HepG2 (cell line): Measurements from ENCODE around the gene UBE2G2. TPM values are rescaled to one million over a fixed set of nuclear protein-coding genes. Genes with fewer than 3 reads are reported as not detected.

Experiments used
- E2F5 ChIP-seq: sonication (generic); formaldehyde crosslinking; conservative IDR thresholded peaks from 2 replicates; pipeline ENCODE4 v1.4.0; 2020; ENCODE audit warnings: missing genetic modification reagents
- NFKBIZ ChIP-seq: IDR thresholded peaks from 2 replicates; pipeline ENCODE4 v1.6.1; 2018; ENCODE audit warnings: missing genetic modification reagents, missing compliant biosample characterization
- PCBP2 ChIP-seq: fragments of 200-400 bp; formaldehyde crosslinking; optimal IDR thresholded peaks from 2 replicates; pipeline ENCODE3; 2018; ENCODE audit warnings: low read length, low read depth; ENCODE audit not compliant: poor library complexity, severe bottlenecking
- PITX1 ChIP-seq: sonication (generic); formaldehyde crosslinking; IDR thresholded peaks from 2 replicates; pipeline ENCODE4 v1.5.1; 2020; ENCODE audit warnings: mild to moderate bottlenecking, missing genetic modification reagents
- RBM22 ChIP-seq: fragments of 200-400 bp; formaldehyde crosslinking; optimal IDR thresholded peaks from 2 replicates; pipeline ENCODE3; 2017; ENCODE audit warnings: mild to moderate bottlenecking, low read length, moderate library complexity
- TCF12 ChIP-seq, 2 experiments: fragments of 450-650 bp in 1 of 2; sonication (generic) in 1 of 2; formaldehyde crosslinking in 1 of 2; IDR thresholded peaks; 2 replicates each; pipeline versions ENCODE4 v1.6.1 to v1.8.0; 2017 to 2022; ENCODE audit warnings: antibody characterized with exemption in 1 of 2, mild to moderate bottlenecking in 1 of 2, missing genetic modification reagents in 1 of 2, moderate library complexity in 1 of 2
- TRIM22 ChIP-seq: fragments of 450-650 bp; IDR thresholded peaks from 2 replicates; pipeline ENCODE4 v1.6.1; 2017
- ZFP37 ChIP-seq: sonication (generic); formaldehyde crosslinking; IDR thresholded peaks from 2 replicates; pipeline ENCODE4 v1.4.0; 2020; ENCODE audit warnings: missing genetic modification reagents, borderline replicate concordance
- ZFP41 ChIP-seq: sonication (generic); formaldehyde crosslinking; IDR thresholded peaks from 2 replicates; pipeline ENCODE4 v1.4.0; 2020; ENCODE audit warnings: mild to moderate bottlenecking, missing genetic modification reagents, borderline replicate concordance
- ZKSCAN8 ChIP-seq: IDR thresholded peaks from 2 replicates; pipeline ENCODE4 v1.6.1; 2016; ENCODE audit warnings: borderline replicate concordance, missing genetic modification reagents, missing compliant biosample characterization
- ZNF3 ChIP-seq: IDR thresholded peaks from 2 replicates; pipeline ENCODE4 v1.7.0; 2017; ENCODE audit warnings: inconsistent platforms
- ZNF788 ChIP-seq: sonication (generic); formaldehyde crosslinking; IDR thresholded peaks from 2 replicates; pipeline ENCODE4 v1.5.0; 2020; ENCODE audit warnings: mild to moderate bottlenecking, missing genetic modification reagents, borderline replicate concordance
- polyA plus RNA-seq, 8 experiments: library from polyadenylated mRNA; depleted of rRNA in 3 of 8; stranded (reverse) in 7 of 8; unstranded in 1 of 8; fragments of >200 nt; fragmentation: Illumina TruSeq in 4 of 8; extraction: Trizol in 4 of 8; gene quantifications; 2 replicates each; pipeline versions ENCODE4 v1.2.1 to v1.2.3, GENCODE V29; 2011 to 2016; ENCODE audit warnings: low read depth in 4 of 8, missing spikeins in 1 of 8, mixed read lengths in 1 of 8; ENCODE audit not compliant: insufficient read depth in 1 of 8
- total RNA-seq, 5 experiments: library from RNA; depleted of rRNA; stranded (reverse); fragments of >200 nt; fragmentation: Illumina TruSeq; extraction: Trizol; gene quantifications; 2 replicates each; pipeline ENCODE4 v1.2.3, GENCODE V29; 2016; ENCODE audit warnings: low read depth in 1 of 5
- TF ChIP-seq, protein P1 (sequence below): sonication (generic); formaldehyde crosslinking; IDR thresholded peaks from 2 replicates; pipeline ENCODE4 v1.8.1; 2022; ENCODE audit warnings: mild to moderate bottlenecking, missing genetic modification reagents
- TF ChIP-seq, protein P2 (sequence below): sonication (generic); formaldehyde crosslinking; IDR thresholded peaks from one replicate; pipeline ENCODE4 v1.5.1; 2020; ENCODE audit warnings: mild to moderate bottlenecking, missing genetic modification reagents; ENCODE audit errors: not compliant biosample characterization
- TF ChIP-seq, protein P3 (sequence below): sonication (generic); formaldehyde crosslinking; IDR thresholded peaks from 2 replicates; pipeline ENCODE4 v1.4.0; 2020; ENCODE audit warnings: missing genetic modification reagents, borderline replicate concordance

The UBE2G2 gene
- total and polyA plus RNA-seq, 2 of the 13 experiments (the other 11 are each of a cell fraction or from before 2014, with no cell fraction given), result 55.4 to 92.0 TPM

DNA sequence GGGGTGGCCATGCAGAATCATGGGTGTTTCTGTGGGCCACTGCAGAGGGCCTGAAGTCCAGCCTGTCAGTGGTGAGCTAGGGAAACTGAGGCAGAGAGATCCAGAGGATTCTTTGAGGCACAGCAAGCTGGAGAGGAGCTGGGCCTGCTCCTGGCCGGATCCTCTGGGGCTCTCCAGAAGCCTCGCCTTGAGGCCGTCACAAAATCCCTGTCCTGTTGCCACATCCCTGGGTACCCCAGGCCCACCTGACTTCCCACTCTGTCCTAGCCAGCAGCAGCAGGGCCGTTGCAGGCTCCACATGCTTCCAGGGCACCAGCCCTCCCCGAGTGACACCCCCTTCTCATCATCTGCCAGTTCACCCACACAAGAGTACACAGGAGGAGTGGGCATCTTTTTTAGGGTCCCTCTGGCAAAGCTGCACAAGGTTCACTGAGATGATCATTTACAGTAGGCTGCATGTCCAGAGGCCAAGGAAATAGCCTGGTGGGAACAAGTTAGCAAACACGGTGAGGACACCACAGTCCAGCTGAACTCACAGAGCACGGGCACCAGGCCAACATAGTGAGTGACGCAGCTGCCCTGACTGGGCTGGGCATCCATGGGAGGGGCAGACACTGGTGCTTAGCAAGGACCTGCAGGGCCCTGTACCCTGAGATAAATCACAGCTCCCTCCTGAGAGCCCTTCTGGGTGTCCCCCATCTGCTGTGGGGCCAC lies 65.2 kb downstream of the UBE2G2 start (continued):
- no peak for TF ChIP-seq TRIM22
- TF ChIP-seq RBM22, result no peak
- TF ChIP-seq PITX1 (CRISPR knock-in tag), result 0 out of 2 replicates have a peak, but pooled peaks have one; percentile 43
- TF ChIP-seq, protein P1, sequence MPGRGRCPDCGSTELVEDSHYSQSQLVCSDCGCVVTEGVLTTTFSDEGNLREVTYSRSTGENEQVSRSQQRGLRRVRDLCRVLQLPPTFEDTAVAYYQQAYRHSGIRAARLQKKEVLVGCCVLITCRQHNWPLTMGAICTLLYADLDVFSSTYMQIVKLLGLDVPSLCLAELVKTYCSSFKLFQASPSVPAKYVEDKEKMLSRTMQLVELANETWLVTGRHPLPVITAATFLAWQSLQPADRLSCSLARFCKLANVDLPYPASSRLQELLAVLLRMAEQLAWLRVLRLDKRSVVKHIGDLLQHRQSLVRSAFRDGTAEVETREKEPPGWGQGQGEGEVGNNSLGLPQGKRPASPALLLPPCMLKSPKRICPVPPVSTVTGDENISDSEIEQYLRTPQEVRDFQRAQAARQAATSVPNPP (CRISPR knock-in tag), result no peak
- TF ChIP-seq ZFP37 (CRISPR knock-in tag), result no peak
- 0 out of 2 replicates have a peak, but pooled peaks have one; percentile 49 for TF ChIP-seq ZFP41 (CRISPR knock-in tag)
- TF ChIP-seq ZKSCAN8, result 0 out of 2 replicates have a peak, but pooled peaks have one; percentile 50
- TF ChIP-seq ZNF3 (CRISPR knock-in tag), result no peak
- no peak for TF ChIP-seq ZNF788
- TF ChIP-seq, protein P2, sequence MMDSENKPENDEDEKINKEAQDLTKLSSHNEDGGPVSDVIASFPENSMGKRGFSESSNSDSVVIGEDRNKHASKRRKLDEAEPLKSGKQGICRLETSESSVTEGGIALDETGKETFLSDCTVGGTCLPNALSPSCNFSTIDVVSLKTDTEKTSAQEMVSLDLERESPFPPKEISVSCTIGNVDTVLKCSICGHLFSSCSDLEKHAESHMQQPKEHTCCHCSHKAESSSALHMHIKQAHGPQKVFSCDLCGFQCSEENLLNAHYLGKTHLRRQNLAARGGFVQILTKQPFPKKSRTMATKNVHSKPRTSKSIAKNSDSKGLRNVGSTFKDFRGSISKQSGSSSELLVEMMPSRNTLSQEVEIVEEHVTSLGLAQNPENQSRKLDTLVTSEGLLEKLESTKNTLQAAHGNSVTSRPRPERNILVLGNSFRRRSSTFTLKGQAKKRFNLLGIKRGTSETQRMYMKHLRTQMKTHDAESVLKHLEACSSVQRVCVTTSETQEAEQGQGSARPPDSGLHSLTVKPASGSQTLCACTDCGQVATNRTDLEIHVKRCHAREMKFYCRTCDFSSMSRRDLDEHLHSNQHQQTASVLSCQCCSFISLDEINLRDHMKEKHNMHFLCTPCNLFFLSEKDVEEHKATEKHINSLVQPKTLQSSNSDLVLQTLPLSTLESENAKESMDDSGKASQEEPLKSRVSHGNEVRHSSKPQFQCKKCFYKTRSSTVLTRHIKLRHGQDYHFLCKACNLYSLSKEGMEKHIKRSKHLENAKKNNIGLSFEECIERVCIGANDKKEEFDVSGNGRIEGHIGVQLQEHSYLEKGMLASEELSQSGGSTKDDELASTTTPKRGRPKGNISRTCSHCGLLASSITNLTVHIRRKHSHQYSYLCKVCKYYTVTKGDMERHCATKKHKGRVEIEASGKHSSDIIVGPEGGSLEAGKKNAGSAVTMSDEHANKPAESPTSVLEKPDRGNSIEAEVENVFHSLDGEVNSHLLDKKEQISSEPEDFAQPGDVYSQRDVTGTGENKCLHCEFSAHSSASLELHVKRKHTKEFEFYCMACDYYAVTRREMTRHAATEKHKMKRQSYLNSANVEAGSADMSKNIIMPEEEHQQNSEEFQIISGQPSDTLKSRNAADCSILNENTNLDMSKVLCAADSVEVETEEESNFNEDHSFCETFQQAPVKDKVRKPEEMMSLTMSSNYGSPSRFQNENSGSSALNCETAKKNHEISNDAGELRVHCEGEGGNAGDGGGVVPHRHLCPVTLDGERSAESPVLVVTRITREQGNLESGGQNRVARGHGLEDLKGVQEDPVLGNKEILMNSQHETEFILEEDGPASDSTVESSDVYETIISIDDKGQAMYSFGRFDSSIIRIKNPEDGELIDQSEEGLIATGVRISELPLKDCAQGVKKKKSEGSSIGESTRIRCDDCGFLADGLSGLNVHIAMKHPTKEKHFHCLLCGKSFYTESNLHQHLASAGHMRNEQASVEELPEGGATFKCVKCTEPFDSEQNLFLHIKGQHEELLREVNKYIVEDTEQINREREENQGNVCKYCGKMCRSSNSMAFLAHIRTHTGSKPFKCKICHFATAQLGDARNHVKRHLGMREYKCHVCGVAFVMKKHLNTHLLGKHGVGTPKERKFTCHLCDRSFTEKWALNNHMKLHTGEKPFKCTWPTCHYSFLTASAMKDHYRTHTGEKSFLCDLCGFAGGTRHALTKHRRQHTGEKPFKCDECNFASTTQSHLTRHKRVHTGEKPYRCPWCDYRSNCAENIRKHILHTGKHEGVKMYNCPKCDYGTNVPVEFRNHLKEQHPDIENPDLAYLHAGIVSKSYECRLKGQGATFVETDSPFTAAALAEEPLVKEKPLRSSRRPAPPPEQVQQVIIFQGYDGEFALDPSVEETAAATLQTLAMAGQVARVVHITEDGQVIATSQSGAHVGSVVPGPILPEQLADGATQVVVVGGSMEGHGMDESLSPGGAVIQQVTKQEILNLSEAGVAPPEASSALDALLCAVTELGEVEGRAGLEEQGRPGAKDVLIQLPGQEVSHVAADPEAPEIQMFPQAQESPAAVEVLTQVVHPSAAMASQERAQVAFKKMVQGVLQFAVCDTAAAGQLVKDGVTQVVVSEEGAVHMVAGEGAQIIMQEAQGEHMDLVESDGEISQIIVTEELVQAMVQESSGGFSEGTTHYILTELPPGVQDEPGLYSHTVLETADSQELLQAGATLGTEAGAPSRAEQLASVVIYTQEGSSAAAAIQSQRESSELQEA (CRISPR knock-in tag), result no peak
- TF ChIP-seq PCBP2, result no peak
- TF ChIP-seq TCF12 (IDR thresholded peaks at IDR 0.05), result no peak
- TF ChIP-seq TCF12 (CRISPR knock-in tag; IDR thresholded peaks at IDR 0.05), result no peak
- no peak for TF ChIP-seq E2F5 (CRISPR knock-in tag)
- TF ChIP-seq, protein P3, sequence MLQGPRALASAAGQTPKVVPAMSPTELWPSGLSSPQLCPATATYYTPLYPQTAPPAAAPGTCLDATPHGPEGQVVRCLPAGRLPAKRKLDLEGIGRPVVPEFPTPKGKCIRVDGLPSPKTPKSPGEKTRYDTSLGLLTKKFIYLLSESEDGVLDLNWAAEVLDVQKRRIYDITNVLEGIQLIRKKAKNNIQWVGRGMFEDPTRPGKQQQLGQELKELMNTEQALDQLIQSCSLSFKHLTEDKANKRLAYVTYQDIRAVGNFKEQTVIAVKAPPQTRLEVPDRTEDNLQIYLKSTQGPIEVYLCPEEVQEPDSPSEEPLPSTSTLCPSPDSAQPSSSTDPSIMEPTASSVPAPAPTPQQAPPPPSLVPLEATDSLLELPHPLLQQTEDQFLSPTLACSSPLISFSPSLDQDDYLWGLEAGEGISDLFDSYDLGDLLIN, result no peak
- no peak for TF ChIP-seq NFKBIZ (CRISPR knock-in tag)
